ENCODE measurements around the gene FBRSL1.

The FBRSL1 gene

DNA sequence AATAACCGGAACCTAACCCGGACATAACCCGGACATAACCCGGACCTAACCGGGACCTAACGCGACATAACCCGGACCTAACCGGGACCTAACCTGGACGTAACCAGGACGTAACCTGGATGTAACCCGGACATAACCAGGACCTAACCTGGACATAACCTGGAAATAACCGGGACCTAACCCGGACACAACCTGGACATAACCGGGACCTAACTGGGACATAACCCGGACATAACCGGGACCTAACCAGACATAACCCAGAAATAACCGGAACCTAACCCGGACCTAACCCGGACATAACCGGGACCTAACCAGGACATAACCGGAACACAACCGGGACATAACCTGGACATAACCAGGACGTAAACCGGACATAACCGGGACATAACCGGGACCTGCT, 6.7 kb upstream of the FBRSL1 start:
- no peak for TF ChIP-seq TCF4 (CRISPR knock-in tag; IDR thresholded peaks at IDR 0.05; ENCODE audit: borderline replicate concordance)
- TF ChIP-seq, protein P1, sequence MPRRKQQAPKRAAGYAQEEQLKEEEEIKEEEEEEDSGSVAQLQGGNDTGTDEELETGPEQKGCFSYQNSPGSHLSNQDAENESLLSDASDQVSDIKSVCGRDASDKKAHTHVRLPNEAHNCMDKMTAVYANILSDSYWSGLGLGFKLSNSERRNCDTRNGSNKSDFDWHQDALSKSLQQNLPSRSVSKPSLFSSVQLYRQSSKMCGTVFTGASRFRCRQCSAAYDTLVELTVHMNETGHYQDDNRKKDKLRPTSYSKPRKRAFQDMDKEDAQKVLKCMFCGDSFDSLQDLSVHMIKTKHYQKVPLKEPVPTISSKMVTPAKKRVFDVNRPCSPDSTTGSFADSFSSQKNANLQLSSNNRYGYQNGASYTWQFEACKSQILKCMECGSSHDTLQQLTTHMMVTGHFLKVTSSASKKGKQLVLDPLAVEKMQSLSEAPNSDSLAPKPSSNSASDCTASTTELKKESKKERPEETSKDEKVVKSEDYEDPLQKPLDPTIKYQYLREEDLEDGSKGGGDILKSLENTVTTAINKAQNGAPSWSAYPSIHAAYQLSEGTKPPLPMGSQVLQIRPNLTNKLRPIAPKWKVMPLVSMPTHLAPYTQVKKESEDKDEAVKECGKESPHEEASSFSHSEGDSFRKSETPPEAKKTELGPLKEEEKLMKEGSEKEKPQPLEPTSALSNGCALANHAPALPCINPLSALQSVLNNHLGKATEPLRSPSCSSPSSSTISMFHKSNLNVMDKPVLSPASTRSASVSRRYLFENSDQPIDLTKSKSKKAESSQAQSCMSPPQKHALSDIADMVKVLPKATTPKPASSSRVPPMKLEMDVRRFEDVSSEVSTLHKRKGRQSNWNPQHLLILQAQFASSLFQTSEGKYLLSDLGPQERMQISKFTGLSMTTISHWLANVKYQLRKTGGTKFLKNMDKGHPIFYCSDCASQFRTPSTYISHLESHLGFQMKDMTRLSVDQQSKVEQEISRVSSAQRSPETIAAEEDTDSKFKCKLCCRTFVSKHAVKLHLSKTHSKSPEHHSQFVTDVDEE (CRISPR knock-in tag; IDR thresholded peaks at IDR 0.05): no peak
- no peak for ATAC-seq

DNA sequence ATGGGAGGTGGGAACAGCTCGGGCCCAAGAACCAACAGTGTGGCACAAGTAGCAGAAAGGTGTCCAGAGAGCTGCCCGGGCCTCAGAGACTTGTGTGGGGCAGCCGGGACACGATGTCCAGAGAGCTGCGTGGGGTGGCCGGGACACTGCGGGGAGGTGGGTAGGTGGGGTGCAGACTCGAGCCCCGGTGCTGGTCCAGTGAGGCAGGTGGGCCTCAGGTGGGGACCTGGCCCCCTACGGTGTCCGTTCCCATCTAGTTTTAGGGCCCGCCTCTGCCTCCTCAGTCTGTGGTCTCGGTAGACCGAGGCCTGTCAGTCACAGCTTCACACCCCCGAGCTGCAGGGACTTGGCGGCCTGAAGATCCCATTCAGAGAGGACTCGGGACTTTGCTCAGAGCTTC, 6.3 kb upstream of the FBRSL1 start:
- no peak for TF ChIP-seq ZC3H10 (CRISPR knock-in tag; IDR thresholded peaks at IDR 0.05)
- no peak for TF ChIP-seq ZFP30 (CRISPR knock-in tag; IDR thresholded peaks at IDR 0.05)
- no peak for TF ChIP-seq TOX (CRISPR knock-in tag; IDR thresholded peaks at IDR 0.05; ENCODE audit: borderline replicate concordance)
- TF ChIP-seq TCF4 (CRISPR knock-in tag; IDR thresholded peaks at IDR 0.05; ENCODE audit: borderline replicate concordance): no peak
- TF ChIP-seq ZNF70 (CRISPR knock-in tag; IDR thresholded peaks at IDR 0.05): no peak
- no peak for TF ChIP-seq PPARA (CRISPR knock-in tag; IDR thresholded peaks at IDR 0.05; ENCODE audit: borderline replicate concordance)
- TF ChIP-seq ISL1 (CRISPR knock-in tag; IDR thresholded peaks at IDR 0.05): no peak
- no peak for TF ChIP-seq ESRRG (CRISPR knock-in tag; IDR thresholded peaks at IDR 0.05)
- ATAC-seq: no peak

DNA sequence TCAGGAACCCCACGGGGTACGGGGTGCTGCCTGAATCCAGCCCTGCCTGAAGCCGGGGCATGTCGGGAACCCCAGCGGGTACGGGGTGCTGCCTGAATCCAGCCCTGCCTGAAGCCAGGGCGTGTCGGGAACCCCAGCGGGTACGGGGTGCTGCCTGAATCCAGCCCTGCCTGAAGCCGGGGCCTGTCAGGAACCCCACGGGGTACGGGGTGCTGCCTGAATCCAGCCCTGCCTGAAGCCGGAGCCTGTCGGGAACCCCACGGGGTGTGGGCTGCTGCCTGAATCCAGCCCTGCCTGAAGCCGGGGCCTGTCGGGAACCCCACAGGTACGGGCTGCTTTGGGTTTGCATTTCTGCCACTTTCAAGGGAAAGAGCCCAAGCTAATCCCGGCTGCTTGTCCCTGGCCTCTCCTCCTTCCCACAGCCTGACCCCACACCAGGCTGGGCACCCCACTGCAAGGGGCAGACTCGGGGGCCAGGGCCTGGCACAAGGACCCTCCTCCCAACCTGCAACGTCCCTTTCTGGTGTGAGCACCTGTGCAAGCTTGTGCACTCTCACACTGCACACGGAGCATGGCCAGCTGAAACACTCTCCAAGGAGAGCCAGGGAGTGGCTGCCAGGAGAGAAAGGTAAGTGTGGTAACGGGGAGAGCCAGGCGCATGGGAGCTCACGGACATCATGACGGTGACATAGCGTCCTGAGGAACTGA, 5.6 kb upstream of the FBRSL1 start:
- no peak for TF ChIP-seq ZNF70 (CRISPR knock-in tag; IDR thresholded peaks at IDR 0.05)
- TF ChIP-seq ARNTL (CRISPR knock-in tag; IDR thresholded peaks at IDR 0.05; ENCODE audit: borderline replicate concordance, low read depth): no peak
- TF ChIP-seq, protein P2, sequence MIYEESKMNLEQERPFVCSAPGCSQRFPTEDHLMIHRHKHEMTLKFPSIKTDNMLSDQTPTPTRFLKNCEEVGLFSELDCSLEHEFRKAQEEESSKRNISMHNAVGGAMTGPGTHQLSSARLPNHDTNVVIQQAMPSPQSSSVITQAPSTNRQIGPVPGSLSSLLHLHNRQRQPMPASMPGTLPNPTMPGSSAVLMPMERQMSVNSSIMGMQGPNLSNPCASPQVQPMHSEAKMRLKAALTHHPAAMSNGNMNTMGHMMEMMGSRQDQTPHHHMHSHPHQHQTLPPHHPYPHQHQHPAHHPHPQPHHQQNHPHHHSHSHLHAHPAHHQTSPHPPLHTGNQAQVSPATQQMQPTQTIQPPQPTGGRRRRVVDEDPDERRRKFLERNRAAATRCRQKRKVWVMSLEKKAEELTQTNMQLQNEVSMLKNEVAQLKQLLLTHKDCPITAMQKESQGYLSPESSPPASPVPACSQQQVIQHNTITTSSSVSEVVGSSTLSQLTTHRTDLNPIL (CRISPR knock-in tag; IDR thresholded peaks at IDR 0.05; ENCODE audit: low read depth): no peak
- TF ChIP-seq ZFP30 (CRISPR knock-in tag; IDR thresholded peaks at IDR 0.05): no peak
- TF ChIP-seq RARB (CRISPR knock-in tag; IDR thresholded peaks at IDR 0.05): no peak
- TF ChIP-seq ZC3H10 (CRISPR knock-in tag; IDR thresholded peaks at IDR 0.05): no peak
- TF ChIP-seq GLIS3 (CRISPR knock-in tag; IDR thresholded peaks at IDR 0.05): no peak
- TF ChIP-seq CSDC2 (CRISPR knock-in tag; IDR thresholded peaks at IDR 0.05): no peak
- TF ChIP-seq BACH2 (CRISPR knock-in tag; IDR thresholded peaks at IDR 0.05; ENCODE audit: borderline replicate concordance): no peak

DNA sequence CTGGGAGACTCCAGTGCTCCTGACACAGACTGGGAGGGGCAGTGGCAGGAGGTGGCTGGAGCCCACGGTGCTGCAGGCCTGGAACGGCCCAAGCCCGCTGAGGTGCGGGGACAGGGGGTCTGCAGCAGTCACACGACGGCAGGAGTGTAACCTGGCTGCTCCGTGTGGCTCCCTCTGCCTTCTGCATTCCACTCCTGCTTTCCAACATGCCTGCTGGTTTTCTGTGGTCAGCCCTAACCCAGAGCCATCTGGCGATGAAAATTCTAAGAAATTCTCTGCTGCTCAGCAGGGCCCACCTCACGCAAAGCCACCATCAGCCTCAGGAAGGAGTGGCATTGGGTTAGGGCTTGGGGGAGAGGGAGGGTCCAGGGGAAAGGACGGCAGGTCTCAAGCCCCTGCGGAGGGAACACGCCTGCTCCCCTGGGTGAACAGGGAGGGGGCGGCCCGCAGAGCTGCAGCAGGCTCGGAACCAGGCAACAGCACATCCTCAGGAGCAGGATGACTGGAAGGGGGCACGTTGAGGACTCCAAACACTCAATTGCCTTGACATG, 5.0 kb upstream of the FBRSL1 start:
- ATAC-seq: no peak
- TF ChIP-seq ZFP3 (CRISPR knock-in tag; IDR thresholded peaks at IDR 0.05) (no peak), ZNF565 (CRISPR knock-in tag; conservative IDR thresholded peaks at IDR 0.05; ENCODE audit: low read depth) (no peak), CSDC2 (CRISPR knock-in tag; IDR thresholded peaks at IDR 0.05) (no peak), BACH2 (CRISPR knock-in tag; IDR thresholded peaks at IDR 0.05; ENCODE audit: borderline replicate concordance) (no peak), TCF4 (CRISPR knock-in tag; IDR thresholded peaks at IDR 0.05; ENCODE audit: borderline replicate concordance) (no peak), ZC3H10 (CRISPR knock-in tag; IDR thresholded peaks at IDR 0.05) (no peak), ARNTL (CRISPR knock-in tag; IDR thresholded peaks at IDR 0.05; ENCODE audit: borderline replicate concordance, low read depth) (no peak), GLIS3 (CRISPR knock-in tag; IDR thresholded peaks at IDR 0.05) (no peak), ESRRG (CRISPR knock-in tag; IDR thresholded peaks at IDR 0.05) (no peak), SNAI2 (CRISPR knock-in tag; IDR thresholded peaks at IDR 0.05) (no peak), PPARA (CRISPR knock-in tag; IDR thresholded peaks at IDR 0.05; ENCODE audit: borderline replicate concordance) (no peak), ZFP30 (CRISPR knock-in tag; IDR thresholded peaks at IDR 0.05) (no peak), ZNF70 (CRISPR knock-in tag; IDR thresholded peaks at IDR 0.05) (no peak), ZNF8 (CRISPR knock-in tag; IDR thresholded peaks at IDR 0.05) (no peak)
- TF ChIP-seq, protein P3, sequence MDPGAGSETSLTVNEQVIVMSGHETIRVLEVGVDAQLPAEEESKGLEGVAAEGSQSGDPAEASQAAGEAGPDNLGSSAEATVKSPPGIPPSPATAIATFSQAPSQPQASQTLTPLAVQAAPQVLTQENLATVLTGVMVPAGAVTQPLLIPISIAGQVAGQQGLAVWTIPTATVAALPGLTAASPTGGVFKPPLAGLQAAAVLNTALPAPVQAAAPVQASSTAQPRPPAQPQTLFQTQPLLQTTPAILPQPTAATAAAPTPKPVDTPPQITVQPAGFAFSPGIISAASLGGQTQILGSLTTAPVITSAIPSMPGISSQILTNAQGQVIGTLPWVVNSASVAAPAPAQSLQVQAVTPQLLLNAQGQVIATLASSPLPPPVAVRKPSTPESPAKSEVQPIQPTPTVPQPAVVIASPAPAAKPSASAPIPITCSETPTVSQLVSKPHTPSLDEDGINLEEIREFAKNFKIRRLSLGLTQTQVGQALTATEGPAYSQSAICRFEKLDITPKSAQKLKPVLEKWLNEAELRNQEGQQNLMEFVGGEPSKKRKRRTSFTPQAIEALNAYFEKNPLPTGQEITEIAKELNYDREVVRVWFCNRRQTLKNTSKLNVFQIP (CRISPR knock-in tag; IDR thresholded peaks at IDR 0.05; ENCODE audit: borderline replicate concordance, low read depth): no peak
- TF ChIP-seq, protein P4, sequence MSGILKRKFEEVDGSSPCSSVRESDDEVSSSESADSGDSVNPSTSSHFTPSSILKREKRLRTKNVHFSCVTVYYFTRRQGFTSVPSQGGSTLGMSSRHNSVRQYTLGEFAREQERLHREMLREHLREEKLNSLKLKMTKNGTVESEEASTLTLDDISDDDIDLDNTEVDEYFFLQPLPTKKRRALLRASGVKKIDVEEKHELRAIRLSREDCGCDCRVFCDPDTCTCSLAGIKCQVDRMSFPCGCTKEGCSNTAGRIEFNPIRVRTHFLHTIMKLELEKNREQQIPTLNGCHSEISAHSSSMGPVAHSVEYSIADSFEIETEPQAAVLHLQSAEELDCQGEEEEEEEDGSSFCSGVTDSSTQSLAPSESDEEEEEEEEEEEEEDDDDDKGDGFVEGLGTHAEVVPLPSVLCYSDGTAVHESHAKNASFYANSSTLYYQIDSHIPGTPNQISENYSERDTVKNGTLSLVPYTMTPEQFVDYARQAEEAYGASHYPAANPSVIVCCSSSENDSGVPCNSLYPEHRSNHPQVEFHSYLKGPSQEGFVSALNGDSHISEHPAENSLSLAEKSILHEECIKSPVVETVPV (CRISPR knock-in tag; IDR thresholded peaks at IDR 0.05): no peak
- TF ChIP-seq, protein P5, sequence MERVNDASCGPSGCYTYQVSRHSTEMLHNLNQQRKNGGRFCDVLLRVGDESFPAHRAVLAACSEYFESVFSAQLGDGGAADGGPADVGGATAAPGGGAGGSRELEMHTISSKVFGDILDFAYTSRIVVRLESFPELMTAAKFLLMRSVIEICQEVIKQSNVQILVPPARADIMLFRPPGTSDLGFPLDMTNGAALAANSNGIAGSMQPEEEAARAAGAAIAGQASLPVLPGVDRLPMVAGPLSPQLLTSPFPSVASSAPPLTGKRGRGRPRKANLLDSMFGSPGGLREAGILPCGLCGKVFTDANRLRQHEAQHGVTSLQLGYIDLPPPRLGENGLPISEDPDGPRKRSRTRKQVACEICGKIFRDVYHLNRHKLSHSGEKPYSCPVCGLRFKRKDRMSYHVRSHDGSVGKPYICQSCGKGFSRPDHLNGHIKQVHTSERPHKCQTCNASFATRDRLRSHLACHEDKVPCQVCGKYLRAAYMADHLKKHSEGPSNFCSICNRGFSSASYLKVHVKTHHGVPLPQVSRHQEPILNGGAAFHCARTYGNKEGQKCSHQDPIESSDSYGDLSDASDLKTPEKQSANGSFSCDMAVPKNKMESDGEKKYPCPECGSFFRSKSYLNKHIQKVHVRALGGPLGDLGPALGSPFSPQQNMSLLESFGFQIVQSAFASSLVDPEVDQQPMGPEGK (CRISPR knock-in tag; IDR thresholded peaks at IDR 0.05; ENCODE audit: borderline replicate concordance): no peak

More for the DNA sequence above, 5.6 kb upstream of the FBRSL1 start:
- no peak for ATAC-seq
